Fibroblast of lung (primary cell): Measurements from ENCODE around the gene USP15. TPM values are rescaled to one million over a fixed set of nuclear protein-coding genes. Genes with fewer than 3 reads are reported as not detected.
A peak's percentile ranks its signal among the peaks of the same experiment; 100 is the strongest.

Source experiments
- DNase-seq, 2 donors: peaks; one replicate each; pipeline versions ENCODE4 v3.0.0 to v3.0.0-alpha.2; 2010; ENCODE audit warnings: low read depth in 2 of 2
- H2AFZ ChIP-seq: 2 replicates; pipeline ENCODE4 v1.5.1; 2012; ENCODE audit warnings: low read length, control low read depth, inconsistent platforms
- H3K27ac ChIP-seq: 2 replicates; pipeline ENCODE4 v1.5.1; 2011; ENCODE audit warnings: low read length, control low read depth; ENCODE audit not compliant: insufficient read depth
- H3K27me3 ChIP-seq: 2 replicates; pipeline ENCODE4 v1.5.1; 2011; ENCODE audit warnings: mild to moderate bottlenecking, low read length; ENCODE audit not compliant: control insufficient read depth, insufficient read depth
- H3K36me3 ChIP-seq: 2 replicates; pipeline ENCODE4 v1.5.1; 2011; ENCODE audit warnings: low read length; ENCODE audit not compliant: control insufficient read depth, insufficient read depth
- H3K4me1 ChIP-seq: 2 replicates; pipeline ENCODE4 v1.5.1; 2011; ENCODE audit warnings: low read length; ENCODE audit not compliant: control insufficient read depth, insufficient read depth; ENCODE audit errors: extremely low read depth
- H3K4me2 ChIP-seq: 2 replicates; pipeline ENCODE4 v1.5.1; 2011; ENCODE audit warnings: low read length, control low read depth; ENCODE audit not compliant: insufficient read depth; ENCODE audit errors: extremely low read depth
- H3K4me3 ChIP-seq, 4 experiments: fragments of 200-600 bp in 1 of 4; sonication (generic) in 1 of 4; replicated peaks in 1 of 4; 2 replicates each; pipeline ENCODE4 v1.5.1; 2011 to 2016; ENCODE audit warnings: low read length in 4 of 4, low read depth in 3 of 4, mild to moderate bottlenecking in 3 of 4, control low read depth in 2 of 4, inconsistent platforms in 1 of 4, mixed read lengths in 1 of 4; ENCODE audit not compliant: insufficient read depth in 1 of 4; ENCODE audit errors: control extremely low read depth in 1 of 4
- H3K79me2 ChIP-seq: 2 replicates; pipeline ENCODE4 v1.5.1; 2012; ENCODE audit warnings: mild to moderate bottlenecking, low read length, inconsistent platforms; ENCODE audit not compliant: control insufficient read depth, insufficient read depth
- H3K9ac ChIP-seq: 2 replicates; pipeline ENCODE4 v1.5.1; 2011; ENCODE audit warnings: mild to moderate bottlenecking, low read length, control low read depth; ENCODE audit not compliant: insufficient read depth
- H3K9me3 ChIP-seq: 2 replicates; pipeline ENCODE4 v1.5.1; 2012; ENCODE audit warnings: low read depth, low read length; ENCODE audit not compliant: control insufficient read depth, insufficient read depth
- H4K20me1 ChIP-seq: 2 replicates; pipeline ENCODE4 v1.5.1; 2011; ENCODE audit warnings: low read length; ENCODE audit not compliant: control insufficient read depth, insufficient read depth; ENCODE audit errors: extremely low read depth
- CTCF ChIP-seq, 2 donors: IDR thresholded peaks in 1 of 2; conservative IDR thresholded peaks in 1 of 2; 1 replicate in 1 of 2; 2 replicates in 1 of 2; pipeline ENCODE4 v1.5.1; 2011 to 2012; ENCODE audit warnings: low read length in 2 of 2, control low read depth in 1 of 2, inconsistent platforms in 1 of 2, low read depth in 1 of 2, mild to moderate bottlenecking in 1 of 2
- EZH2 ChIP-seq: IDR thresholded peaks from 2 replicates; pipeline ENCODE4 v1.5.1; 2012; ENCODE audit warnings: low read length, control low read depth, mild to moderate bottlenecking; ENCODE audit errors: missing control alignments
- polyA plus RNA-seq, 2 donors: library from polyadenylated mRNA; depleted of rRNA in 1 of 2; stranded (reverse) in 1 of 2; unstranded in 1 of 2; fragments of >200 nt; gene quantifications; 2 replicates each; pipeline ENCODE4 v1.2.1, GENCODE V29; 2011 to 2012; ENCODE audit warnings: missing spikeins in 1 of 2
- total RNA-seq: library from RNA; depleted of rRNA; stranded (reverse); fragments of >200 nt; gene quantifications from 2 replicates; pipeline ENCODE4 v1.2.1, GENCODE V29; 2014

The USP15 gene
- total and polyA plus RNA-seq, 2 donors (not counting 1 experiment from before 2014, with no cell fraction given): 57.6 to 63.1 TPM

GRCh38 chr12:62258231-62258630 lies 2.0 kb upstream of the USP15 start:
- H3K9ac ChIP-seq: no peak overlapping the region
- no peaks in the 10 kb centered on the region for H3K4me1 ChIP-seq
- H2AFZ ChIP-seq: no peak overlapping the region
- H3K4me2 ChIP-seq: no peak overlapping the region
- no peaks in the 10 kb centered on the region for H3K9me3 ChIP-seq
- H3K36me3 ChIP-seq: no peaks in the 10 kb centered on the region
- no peaks in the 10 kb centered on the region for H3K27me3 ChIP-seq
- H3K79me2 ChIP-seq: peaks cover 30% of the 10 kb centered on the region
- DNase-seq: no peak
- H3K4me3 ChIP-seq: no peak overlapping the region
- H3K27ac ChIP-seq: no peak overlapping the region
- no peaks in the 10 kb centered on the region for H4K20me1 ChIP-seq
- TF ChIP-seq CTCF (conservative IDR thresholded peaks at IDR 0.05 in 1 of 2, IDR thresholded peaks at IDR 0.05 in 1 of 2; ENCODE audit: low read depth in 1 of 2, low read length in 2 of 2) (no peak), EZH2 (no peak)

- Histone ChIP-seq H4K20me1 (no peaks in the 10 kb centered on the region), H3K27me3 (no peaks in the 10 kb centered on the region), H3K79me2 (peaks cover 39% of the 10 kb centered on the region), H3K9ac (peak overlapping the region; percentile 78), H3K4me3 (peak overlapping the region; percentile 60 to 95 (median 78)), H2AFZ (peak overlapping the region; percentile 80), H3K36me3 (no peaks in the 10 kb centered on the region), H3K9me3 (no peaks in the 10 kb centered on the region), H3K27ac (peak overlapping the region; percentile 78), H3K4me1 (no peaks in the 10 kb centered on the region), H3K4me2 (peak overlapping the region; percentile 88)
- no peak for TF ChIP-seq EZH2
- no peak for TF ChIP-seq CTCF (conservative IDR thresholded peaks at IDR 0.05 in 1 of 2, IDR thresholded peaks at IDR 0.05 in 1 of 2; ENCODE audit: low read depth in 1 of 2, low read length in 2 of 2)
- DNase-seq: no peak
These were observed 1.1 kb upstream of the USP15 start for GRCh38 chr12:62258941-62259630.

GRCh38 chr12:62259631-62259992 lies 592 bp upstream of the USP15 start:
- Histone ChIP-seq H3K9me3 (no peaks in the 10 kb centered on the region), H2AFZ (peak overlapping the region; percentile 80), H3K79me2 (peaks cover 44% of the 10 kb centered on the region), H3K4me1 (no peaks in the 10 kb centered on the region), H3K4me2 (peak overlapping the region; percentile 88), H3K36me3 (no peaks in the 10 kb centered on the region), H3K27ac (peak overlapping the region; percentile 78), H3K27me3 (no peaks in the 10 kb centered on the region), H4K20me1 (no peaks in the 10 kb centered on the region), H3K9ac (peak overlapping the region; percentile 78), H3K4me3 (peak overlapping the region; percentile 60 to 95 (median 78))
- TF ChIP-seq EZH2 (no peak), CTCF (conservative IDR thresholded peaks at IDR 0.05 in 1 of 2, IDR thresholded peaks at IDR 0.05 in 1 of 2; ENCODE audit: low read depth in 1 of 2, low read length in 2 of 2) (no peak)
- DNase-seq: no peak
